ENCODE measurements around the gene TEX9.
"Not testable (repeated sequence)": the region's sequence is repeated elsewhere in the genome, so short reads cannot be mapped to it uniquely, and the experiment has no call there.

The TEX9 gene

DNA sequence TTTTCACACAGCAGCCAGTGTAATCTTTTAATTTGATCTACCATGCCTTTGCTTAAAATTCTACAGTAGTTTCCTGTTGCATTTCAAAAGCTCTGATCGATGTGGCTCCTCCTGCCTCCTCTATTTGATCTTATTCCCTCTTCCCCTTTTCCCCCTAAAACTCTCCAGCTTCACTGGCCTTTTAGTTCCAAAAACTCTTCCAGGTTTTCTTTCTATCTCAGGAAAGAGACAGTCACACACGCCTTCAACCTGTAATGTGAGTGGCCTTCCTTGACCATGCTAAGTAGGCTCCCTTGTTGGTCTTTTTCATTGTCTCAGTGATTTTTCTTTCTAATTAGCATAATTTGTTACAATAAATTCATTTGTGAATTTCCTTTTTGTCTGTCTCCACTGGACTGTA is 985 bp downstream of the TEX9 start:
- DNase-seq (ENCODE audit: low read depth), result no peak

DNA sequence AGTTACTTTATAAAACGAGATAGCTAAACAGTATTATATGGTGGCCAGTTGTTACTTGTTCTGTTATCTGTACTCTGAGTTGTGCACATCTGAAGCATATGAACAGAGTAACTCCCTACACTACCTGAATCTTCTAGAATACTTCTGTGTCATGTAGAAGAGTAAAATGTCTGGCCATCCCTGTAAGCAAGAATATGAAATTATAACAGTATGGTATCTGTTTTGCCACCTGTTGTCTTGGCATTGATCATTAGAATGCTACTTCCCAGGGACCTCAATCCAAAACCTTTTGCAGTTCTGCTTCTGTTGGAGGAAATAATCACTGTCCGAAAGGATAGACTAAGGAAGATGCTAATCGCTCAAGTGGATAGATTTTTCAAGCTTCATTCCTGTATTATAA is 1.9 kb downstream of the TEX9 start:
- no peak for DNase-seq (ENCODE audit: low read depth)

DNA sequence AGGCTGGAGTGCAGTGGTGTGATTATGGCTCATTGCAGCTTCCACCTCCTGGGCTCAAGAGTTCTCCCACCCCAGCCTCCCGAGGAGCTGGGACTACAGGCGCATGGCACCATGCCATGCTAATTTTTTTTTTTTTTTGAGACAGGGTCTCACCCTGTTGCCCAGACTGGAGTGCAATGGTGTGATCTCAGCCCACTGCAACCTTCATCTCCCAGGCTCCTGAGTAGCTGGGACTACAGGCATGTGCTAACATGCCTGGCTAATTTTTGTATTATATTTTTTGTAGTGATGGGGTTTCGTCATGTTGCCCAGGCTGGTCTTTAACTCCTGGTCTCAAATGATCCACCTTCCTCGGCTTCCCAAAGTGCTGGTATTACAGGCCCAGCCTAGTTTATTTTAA is 4.0 kb downstream of the TEX9 start:
- no peak for DNase-seq (ENCODE audit: low read depth)

DNA sequence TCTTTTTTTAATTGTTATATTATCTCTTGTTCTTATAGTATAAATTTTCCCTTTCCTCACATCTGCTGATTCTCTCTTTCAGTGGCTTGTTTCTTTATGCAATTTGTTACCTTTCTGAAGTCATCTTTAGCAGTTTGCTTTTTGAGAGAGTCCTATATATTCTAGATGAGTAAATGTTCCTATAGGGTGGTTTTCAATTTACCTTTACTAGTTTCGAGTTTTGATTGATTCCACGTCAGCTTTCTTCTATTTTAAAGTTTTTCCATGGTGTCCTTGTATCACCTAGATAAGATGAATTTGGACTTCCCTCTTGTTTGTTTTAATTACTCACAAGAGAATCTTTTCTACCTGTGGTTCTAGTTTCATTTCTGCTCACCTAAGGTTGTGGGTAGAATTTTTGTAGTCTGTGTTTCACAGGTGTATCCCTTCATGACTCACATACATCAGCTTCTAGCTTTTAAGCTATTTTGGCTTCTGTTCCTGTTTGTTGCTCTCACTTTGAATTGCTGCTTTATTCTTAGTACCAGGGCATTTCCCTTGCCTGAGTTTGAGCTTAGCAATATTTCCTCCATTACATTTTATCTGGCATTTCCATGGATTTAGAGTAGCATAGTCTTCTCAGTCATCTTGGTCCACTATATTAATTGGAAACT is 6.4 kb downstream of the TEX9 start:
- DNase-seq (ENCODE audit: low read depth), result no peak

DNA sequence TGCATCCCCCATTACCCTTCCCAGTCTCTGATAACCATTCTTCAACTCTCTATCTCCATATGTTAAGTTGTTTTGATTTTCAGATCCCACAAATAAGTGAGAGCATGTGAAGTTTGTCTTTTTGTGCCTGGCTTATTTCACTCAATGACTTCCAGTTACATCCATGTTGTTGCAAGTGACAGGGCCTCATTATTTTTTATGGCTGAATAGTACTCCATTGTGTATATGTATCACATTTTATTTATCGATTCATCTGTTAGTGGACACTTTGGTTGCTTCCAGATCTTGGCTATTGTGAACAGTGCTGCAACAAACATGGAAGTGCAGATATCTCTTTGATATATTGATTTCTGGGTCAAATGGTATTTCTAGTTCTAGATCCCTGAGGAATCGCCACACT is 9.5 kb downstream of the TEX9 start:
- DNase-seq (ENCODE audit: low read depth), result not testable (repeated sequence)

DNA sequence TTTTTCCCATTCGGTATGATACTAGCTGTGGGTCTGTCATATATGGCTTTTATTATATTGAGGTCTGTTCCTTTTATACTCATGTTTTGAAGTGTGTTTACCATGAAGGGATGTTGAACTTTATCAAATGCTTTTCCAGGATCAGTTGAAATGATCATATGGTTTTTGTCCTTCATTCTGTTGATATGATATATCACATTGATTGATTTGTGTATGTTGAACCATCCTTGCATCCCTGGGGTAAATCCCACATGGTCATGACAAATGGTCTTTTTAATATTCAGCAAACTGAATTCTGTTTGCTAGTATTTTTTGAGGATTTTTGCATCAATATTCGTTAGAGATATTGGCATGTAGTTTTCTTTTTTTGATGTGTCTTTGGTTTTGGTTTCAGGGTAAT is 12.6 kb downstream of the TEX9 start:
- DNase-seq (ENCODE audit: low read depth), result not testable (repeated sequence)

DNA sequence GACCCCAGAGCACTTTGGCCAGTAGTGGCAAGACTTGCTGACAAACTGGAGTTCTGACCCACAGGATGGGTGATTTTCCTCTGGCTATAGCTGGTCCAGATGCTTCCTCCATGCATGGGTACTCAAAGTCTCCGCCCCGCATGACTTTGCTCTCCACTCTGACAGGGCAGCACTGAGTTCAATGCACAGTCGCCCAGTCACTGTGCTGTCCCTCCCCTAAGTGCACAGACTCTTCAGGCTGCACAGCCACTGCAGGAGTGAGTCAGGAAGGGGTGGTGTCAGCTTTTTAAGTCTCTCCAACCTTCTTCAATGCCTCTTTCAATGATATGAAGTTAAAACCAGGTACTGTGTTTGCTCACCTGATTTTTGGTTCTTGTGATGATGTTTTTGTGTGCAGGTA is 17.8 kb downstream of the TEX9 start:
- DNase-seq (ENCODE audit: low read depth), result no peak

DNA sequence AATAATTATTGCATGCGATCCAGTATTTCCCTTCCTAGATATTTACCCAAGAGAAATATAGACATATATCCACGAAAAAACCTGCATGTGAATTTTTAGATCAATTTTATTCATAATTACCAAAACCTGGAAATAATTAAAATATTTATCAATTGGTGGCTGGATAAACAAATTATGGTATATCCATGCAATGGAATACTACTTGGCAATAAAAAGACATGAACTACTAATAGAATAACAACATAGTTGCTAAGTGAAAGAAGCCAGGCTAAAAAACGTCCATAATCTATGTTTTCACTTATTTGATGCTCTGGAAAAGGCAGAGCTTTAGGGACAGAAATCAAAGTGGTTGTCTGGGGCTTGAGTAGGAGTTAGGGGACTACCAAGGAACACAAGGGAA is 20.7 kb downstream of the TEX9 start:
- no peak for DNase-seq (ENCODE audit: low read depth)

DNA sequence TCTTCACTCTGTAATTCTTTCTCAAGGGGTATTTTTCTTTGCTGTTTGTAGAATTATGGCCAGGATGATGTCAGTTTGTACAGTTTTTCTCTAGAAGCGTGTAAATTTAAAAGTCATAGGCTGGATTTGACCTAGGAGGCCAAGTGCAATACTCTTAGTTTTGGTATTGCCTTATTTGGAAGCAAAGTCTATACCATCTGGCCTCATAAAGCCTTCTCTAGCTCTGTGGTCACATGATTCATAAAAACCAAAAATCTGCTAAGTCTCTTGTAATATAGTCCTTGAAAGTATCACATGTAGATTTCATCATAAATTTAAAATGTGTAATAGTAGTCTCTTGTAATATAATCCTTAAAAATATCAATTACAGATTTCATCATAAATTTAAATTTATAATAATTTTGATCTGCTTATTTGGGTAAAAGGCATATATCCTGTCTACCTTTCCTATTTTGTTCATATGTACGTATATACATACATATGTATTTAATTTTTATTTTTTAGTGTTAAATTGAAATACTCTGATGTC is 25.6 kb downstream of the TEX9 start:
- peak; percentile 16 for DNase-seq (ENCODE audit: low read depth)

DNA sequence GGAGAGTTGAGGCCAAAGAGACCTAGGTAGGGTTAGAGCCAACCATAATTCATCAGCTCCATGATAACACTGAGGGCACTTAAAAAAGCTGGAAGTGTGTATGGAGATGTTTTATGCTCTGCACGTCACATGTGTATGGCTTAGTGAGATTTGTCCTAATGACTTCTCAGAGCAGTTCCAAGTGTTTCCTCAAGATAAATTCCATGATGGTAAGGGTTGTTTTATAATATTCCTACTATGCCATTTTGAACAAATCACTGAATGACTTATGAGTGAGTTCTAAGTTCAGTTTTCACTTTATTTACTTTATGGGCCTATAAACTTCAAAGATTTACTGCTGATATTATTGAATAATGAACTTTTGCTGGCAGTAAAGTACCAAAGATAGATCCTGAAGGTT is 28.1 kb downstream of the TEX9 start:
- no peak for DNase-seq (ENCODE audit: low read depth)

DNA sequence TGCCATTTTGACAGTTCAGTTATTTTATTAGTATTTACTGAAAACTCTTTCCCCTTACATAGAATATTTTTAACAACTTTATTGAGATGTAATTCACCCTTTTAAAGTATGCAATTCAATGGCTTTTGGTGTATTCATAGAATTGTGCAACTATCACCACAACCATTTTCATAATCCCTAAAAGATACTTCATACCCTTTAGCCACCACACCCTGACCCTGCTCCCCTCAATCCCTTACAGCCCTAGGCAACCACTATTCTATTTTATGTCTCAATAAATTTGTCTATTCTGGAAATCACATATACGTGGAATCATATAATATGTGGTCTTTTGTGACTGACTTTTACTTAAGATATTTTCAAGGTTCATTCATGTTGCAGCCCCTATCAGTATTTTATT is 29.7 kb downstream of the TEX9 start:
- DNase-seq (ENCODE audit: low read depth), result no peak

DNA sequence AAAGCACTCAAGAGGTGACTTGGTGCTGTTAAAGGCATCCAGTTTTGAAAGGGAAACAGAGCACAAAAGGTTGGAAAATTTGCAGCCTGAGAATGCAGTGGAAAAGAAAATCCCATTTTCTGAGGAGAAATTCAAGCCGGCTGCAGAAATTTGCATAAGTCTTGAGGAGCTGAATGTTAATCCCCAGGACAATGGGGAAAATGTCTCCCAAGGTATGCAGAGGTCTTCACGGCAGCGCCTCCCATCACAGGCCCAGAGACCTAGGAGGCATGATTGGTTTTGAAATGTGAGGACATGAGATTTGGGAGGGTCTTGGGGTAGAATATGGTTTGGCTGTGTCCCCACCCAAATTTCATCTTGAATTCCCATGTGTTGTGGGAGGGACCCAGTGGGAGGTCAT is 32.1 kb downstream of the TEX9 start:
- not testable (repeated sequence) for DNase-seq (ENCODE audit: low read depth)

DNA sequence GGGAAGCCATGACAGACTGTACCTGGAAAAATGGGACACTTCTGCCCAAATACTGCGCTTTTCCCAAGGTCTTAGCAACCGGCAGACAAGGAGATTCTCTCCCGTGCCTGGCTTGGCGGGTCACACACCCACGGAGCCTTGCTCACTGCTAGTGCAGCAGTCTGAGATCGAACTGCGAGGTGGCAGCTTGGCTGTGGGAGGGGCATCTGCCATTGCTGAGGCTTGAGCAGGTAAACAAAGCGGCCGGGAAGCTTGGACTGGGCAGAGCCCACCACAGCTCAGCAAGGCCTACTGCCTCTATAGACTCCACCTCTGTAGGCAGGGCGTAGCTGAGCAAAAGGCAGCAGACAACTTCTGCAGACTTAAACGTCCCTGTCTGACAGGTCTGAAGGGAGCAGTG is 34.0 kb downstream of the TEX9 start:
- not testable (repeated sequence) for DNase-seq (ENCODE audit: low read depth)

DNA sequence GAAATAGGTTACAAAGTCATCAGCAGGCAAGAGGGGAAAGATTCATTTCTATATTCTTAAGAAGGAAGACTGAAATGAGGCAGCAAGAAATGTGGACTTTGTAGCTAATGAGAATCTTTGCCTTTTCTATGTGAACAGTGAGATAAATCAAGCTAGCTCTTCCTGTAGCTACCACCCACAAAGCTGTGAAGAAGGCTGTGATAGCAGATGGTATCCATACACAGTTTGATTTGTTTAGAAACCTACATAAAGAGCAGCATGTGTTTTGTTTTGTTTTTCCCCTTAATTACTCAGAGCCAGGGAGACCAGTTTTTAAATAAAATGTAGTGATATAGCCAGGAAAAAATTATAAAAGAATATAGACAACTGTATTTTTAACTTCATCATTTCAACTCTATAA is 45.5 kb downstream of the TEX9 start:
- no peak for DNase-seq (ENCODE audit: low read depth)

DNA sequence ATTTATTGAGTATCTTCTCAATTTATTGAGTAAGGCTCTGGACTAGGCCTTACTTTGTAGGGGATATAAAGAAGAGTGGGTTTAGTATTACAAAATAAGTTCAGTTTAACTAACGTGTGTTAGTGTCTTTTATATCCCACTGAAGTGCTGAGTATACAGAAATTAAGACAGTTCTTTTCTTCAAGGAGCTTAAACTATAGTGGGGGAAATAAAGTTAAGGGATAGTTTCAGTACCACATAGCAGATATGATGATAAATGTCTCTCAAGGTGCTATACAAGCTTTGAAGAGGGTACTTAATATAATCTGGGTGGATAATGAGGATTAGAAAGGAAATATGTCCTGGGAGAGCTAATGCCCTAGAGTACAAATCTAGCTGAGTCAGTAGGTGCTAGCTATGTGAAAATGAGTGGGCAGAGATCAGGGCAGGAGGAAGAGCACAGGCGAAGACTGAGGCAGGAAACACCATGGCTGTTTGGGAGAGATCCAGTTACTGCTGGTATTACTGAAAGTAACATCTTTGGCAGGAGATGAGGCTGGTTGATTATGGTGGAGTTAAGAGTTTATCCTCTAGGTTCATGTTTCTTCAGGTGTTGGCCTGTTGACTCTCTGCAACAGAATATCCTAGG is 46.0 kb downstream of the TEX9 start:
- DNase-seq (ENCODE audit: low read depth), result no peak

DNA sequence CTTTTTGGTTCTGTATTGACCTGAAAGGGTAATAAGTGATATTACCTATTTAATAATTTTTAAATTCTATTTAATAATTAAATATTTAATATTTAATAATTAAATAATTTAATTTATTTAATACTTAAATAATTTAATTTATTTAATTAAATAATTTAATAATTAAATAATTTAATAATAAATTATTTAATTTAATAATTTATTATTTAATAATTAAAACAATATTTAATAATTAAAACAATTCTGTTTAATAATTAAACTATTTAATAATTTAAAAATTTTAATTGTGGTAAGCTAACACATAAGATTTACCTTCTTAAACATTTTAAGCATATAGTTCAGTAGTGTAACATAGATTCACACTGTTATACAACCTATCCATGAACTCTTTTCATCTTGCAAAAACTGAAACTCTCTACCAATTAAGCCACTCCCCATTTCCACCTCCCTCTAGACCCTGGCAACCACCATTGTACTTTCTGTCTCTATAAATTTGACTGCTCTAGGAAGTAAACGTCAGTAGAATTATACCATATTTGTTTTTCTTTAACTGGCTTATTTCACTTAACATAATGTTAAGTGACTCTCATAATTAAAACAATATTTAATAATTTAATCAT is 48.0 kb downstream of the TEX9 start:
- DNase-seq (ENCODE audit: low read depth), result not testable (repeated sequence)

DNA sequence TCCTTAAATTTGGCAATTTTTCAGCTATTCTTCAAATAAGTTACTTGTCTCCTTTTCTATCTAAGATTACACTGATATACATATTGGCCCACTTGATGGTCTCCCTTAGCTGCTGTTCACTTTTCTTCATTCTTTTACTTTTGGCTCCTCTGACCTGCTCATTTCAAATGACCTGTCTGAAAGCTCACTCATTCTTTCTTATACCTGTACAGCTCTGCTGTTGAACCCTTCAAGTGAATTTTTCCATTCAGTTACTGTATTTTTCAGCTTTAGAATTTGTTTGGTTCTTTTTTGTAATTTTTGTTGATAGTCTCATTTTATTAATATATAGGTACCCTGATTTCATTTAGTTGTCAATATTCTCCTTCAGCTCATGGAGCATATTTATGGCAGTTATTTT is 60.0 kb downstream of the TEX9 start:
- no peak for DNase-seq (ENCODE audit: low read depth)

DNA sequence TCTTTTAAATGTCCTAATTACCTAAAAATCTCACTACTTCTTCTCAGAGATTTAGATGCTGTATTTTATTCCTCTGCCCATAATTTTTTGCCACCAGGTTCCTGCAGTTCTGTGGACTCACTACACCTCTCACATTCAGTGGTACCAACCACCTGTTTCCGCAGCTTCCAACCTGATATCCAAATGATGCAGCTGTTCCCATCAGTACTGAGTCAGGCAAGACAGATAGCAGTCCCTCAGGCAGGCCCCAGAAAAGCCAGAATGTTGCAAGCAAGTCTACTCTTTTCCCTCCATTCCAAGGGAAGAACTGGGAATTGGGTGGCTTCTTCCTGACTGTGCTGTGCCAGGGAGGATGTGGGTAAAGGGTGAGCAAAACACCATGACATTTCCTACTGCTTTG is 60.8 kb downstream of the TEX9 start:
- no peak for DNase-seq (ENCODE audit: low read depth)

DNA sequence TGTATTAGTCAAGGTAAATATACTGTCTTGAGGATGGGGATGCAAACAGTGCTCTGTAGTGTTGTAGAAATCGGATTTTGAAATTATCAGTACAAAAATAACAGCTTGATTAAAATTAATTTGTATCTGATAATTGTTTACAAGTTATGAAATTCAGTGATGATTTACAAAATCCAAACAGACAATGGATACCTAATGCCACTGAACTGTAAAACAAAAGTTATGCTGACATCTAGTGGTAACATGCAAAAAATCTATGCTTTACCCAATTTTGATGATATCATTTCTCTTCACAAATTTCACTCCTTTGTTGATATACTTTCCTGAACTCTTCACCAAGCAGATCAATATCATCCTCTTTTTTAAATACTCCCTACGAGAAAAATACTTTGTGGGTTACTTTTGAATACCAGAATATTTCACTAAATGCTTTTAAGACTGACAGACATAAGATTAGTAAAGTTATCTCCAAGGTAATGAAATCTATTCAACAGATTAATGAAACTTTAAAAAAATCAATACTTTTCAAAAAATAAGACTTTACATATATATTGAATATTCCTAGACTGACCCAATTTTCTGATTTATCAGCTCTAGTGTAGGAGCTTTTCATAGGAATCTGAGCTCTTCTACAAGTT is 63.7 kb downstream of the TEX9 start:
- peak; percentile 37 for DNase-seq (ENCODE audit: low read depth)

DNA sequence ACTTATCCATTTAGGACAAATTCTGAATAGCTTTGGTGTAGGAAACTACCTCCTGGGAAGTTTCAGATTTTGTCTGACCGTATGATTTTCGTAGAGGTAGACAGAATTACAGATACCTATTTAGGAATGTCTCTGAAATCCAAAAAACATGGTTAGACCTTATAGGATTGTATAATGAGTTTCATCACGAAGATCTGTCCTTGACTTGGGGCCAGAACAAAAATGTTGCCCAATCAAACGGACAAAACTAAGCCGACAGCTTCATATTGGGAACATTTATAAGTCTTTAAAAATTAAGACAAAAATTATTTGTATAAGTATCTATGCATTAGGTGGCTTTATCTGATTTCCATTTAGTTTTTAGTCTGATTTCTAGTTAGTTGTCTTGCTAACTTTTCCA is 67.1 kb downstream of the TEX9 start:
- DNase-seq (ENCODE audit: low read depth), result no peak

DNA sequence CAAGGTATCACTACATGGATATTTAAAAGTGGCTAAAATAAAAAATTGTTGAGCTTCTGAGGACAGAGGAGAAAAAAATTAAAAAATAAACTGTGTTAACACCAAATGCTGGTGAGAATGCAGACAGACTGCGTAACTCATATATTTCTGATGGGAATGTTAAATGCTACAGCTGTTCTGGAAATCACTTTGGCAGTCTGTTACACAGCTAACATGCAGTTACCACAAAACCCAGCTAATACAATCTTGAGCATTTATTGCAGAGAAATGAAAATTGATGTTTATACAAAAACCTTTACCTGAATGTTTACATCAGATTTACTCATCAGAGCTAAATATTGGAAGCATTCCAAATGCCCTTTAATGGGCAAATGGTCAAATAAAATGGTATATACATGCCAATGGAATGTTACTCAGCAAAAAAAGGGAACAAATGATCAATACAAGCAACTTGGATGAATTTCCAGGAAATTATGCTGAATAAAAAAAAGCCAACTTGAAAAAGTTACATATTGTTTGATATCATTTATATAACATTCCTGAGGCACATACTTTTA is 75.1 kb downstream of the TEX9 start:
- no peak for DNase-seq (ENCODE audit: low read depth)

DNA sequence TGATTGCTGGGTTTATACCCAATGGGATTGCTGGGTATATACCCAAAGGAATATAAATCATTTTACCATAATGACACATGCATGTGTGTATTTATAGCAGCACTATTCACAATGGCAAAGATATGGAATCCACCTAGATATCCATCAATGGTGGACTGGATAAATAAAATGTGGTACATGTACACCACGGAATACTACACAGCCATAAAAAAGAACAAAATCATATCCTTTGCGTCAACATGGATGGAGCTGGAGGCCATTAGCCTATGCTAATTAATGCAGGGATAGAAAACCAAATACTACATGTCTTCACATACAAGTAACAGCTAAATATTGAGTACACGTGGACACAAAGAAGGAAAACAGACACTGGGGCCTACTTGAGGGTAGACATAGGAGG is 77.1 kb downstream of the TEX9 start:
- DNase-seq (ENCODE audit: low read depth), result no peak

DNA sequence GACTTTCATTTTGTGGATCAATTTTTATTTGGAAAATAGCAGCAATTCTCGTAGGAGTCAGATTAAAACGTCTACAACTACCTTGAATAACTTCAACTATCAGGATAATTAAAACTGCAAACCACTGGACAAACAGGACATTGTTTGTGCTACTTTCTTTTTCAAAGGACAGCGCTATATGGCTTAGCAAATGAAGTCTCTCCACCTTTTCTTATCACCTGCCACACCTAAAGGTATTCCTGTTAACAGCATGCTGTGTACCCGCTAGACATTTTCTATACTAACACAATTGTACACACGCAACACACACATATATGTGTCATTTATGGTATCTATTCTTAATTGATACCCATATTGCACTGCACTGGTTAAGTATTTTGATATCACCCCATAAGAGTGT is 80.5 kb downstream of the TEX9 start:
- no peak for DNase-seq (ENCODE audit: low read depth)
